Stomach (tissue), 9 donors: Measurements from ENCODE around the gene RNASEH2B. TPM values are rescaled to one million over a fixed set of nuclear protein-coding genes. Genes with fewer than 3 reads are reported as not detected.

Experiments used
- DNase-seq, 2 donors: peaks; one replicate each; pipeline versions ENCODE4 v3.0.0 to v3.0.0-alpha.2; 2013 to 2019
- H3K27ac ChIP-seq, 5 donors: fragments of 200-600 bp in 4 of 5; sonication (generic) in 4 of 5; one replicate each; pipeline ENCODE4 v1.5.1; 2013 to 2019; ENCODE audit warnings: mild to moderate bottlenecking in 1 of 5, moderate library complexity in 1 of 5
- H3K27me3 ChIP-seq, 3 donors: fragments of 200-600 bp; sonication (generic); one replicate each; pipeline ENCODE4 v1.5.1; 2017 to 2019; ENCODE audit warnings: mixed run types in 1 of 3
- H3K36me3 ChIP-seq, 4 donors: fragments of 200-600 bp; sonication (generic); 1 replicate in 3 of 4; 2 replicates in 1 of 4; pipeline ENCODE4 v1.5.1; 2016 to 2019
- H3K4me1 ChIP-seq, 4 donors: fragments of 200-600 bp; sonication (generic); one replicate each; pipeline ENCODE4 v1.5.1; 2016 to 2019
- H3K4me3 ChIP-seq, 4 donors: fragments of 200-600 bp; sonication (generic) in 3 of 4; one replicate each; pipeline ENCODE4 v1.5.1; 2016 to 2019; ENCODE audit warnings: mild to moderate bottlenecking in 1 of 4
- H3K9me3 ChIP-seq, 4 donors: fragments of 200-600 bp; sonication (generic); one replicate each; pipeline ENCODE4 v1.5.1; 2016 to 2019
- CTCF ChIP-seq, 7 experiments: fragments of 450-650 bp in 4 of 7; fragments of 200-600 bp in 3 of 7; sonication (generic) in 3 of 7; IDR thresholded peaks; one replicate each; pipeline ENCODE4 v1.5.1; 2016 to 2019; ENCODE audit warnings: antibody characterized with exemption in 7 of 7, control low read depth in 2 of 7, mild to moderate bottlenecking in 1 of 7
- EP300 ChIP-seq: sonication (generic); formaldehyde crosslinking; IDR thresholded peaks from one replicate; pipeline ENCODE4 v1.6.1; 2017; ENCODE audit warnings: antibody characterized with exemption
- POLR2A ChIP-seq, 4 donors: fragments of 450-650 bp; IDR thresholded peaks; one replicate each; pipeline ENCODE4 v1.6.1; 2016; ENCODE audit warnings: antibody characterized with exemption in 4 of 4, control low read depth in 2 of 4, mild to moderate bottlenecking in 1 of 4, moderate library complexity in 1 of 4
- POLR2AphosphoS5 ChIP-seq, 3 donors: sonication (generic); formaldehyde crosslinking; IDR thresholded peaks; one replicate each; pipeline ENCODE4 v1.6.1; 2016; ENCODE audit warnings: antibody characterized with exemption in 3 of 3
- WGBS, 5 donors: extraction: QIAGEN DNeasy Blood & Tissue Kit in 3 of 5; methylation state at CpG; one replicate each; pipeline versions ENCODE4 v1.1.5 to v1.1.7; 2013 to 2018; 5-methylcytosine and 5-hydroxymethylcytosine counted together
- intact Hi-C: fragments of 100-400 bp; cut with DNase I; formaldehyde crosslinking; loops from one replicate; pipeline ENCODE4 v1.15.1; 2023; ENCODE audit warnings: low total_unique reads
- polyA plus RNA-seq, 3 donors: library from polyadenylated mRNA; stranded (reverse); fragments of 200-250 nt; gene quantifications; one replicate each; pipeline ENCODE4 v1.2.3, GENCODE V29; 2013
- total RNA-seq, 5 donors: library from RNA; depleted of rRNA; stranded (reverse); fragments of >200 nt; gene quantifications; one replicate each; pipeline versions ENCODE4 v1.1.0 to v1.2.3, GENCODE V29; 2014 to 2016
- donor health status: healthy with polysubstance abuse.
- donor health status: Bipolar disorder and iron deficiency.
- donor health status: healthy.

The RNASEH2B gene
- total and polyA plus RNA-seq, 8 donors, result 43.2 to 106 (median 51.4) TPM

- TF ChIP-seq EP300 (no peak), POLR2AphosphoS5 (IDR thresholded peaks at IDR 0.05) (no peak), POLR2A (IDR thresholded peaks at IDR 0.05) (no peak), CTCF (IDR thresholded peaks at IDR 0.05) (no peak)
- no peaks in the 10 kb centered on the region for H3K9me3 ChIP-seq
- intact Hi-C loops, result no loop called here
- WGBS, 5 donors, result 47 to 58% (median 53%) methylated on average over 4 of the region's 4 CpGs
- no peaks in the 10 kb centered on the region for H3K27me3 ChIP-seq
- peak in 1 of 2 donors; percentile 48 for DNase-seq
- no peak overlapping the region for H3K4me3 ChIP-seq
- H3K4me1 ChIP-seq, result peaks cover 0 to 9% (median 0%) of the 10 kb centered on the region in 4 donors
- no peaks in the 10 kb centered on the region for H3K36me3 ChIP-seq
- peak overlapping the region in 3 of 5 donors; percentile 22 to 60 (median 28) for H3K27ac ChIP-seq
Observed at GRCh38 chr13:50893211-50893852, 16.3 kb upstream of the RNASEH2B start.

- TF ChIP-seq POLR2AphosphoS5 (IDR thresholded peaks at IDR 0.05), result no peak
- no peak for TF ChIP-seq EP300
- no peak for TF ChIP-seq CTCF (IDR thresholded peaks at IDR 0.05)
- TF ChIP-seq POLR2A (IDR thresholded peaks at IDR 0.05), result no peak
- Histone ChIP-seq H3K9me3 (no peaks in the 10 kb centered on the region), H3K4me3 (no peak overlapping the region), H3K36me3 (no peaks in the 10 kb centered on the region), H3K27me3 (no peaks in the 10 kb centered on the region), H3K4me1 (peaks cover 0 to 9% (median 0%) of the 10 kb centered on the region in 4 donors), H3K27ac (peak overlapping the region in 1 of 5 donors; percentile 60)
- DNase-seq, result no peak
- WGBS, 5 donors, result 82 to 94% (median 91%) methylated on average over 2 of the region's 2 CpGs
- intact Hi-C loops, result no loop called here
Observed at GRCh38 chr13:50894012-50894411, 15.6 kb upstream of the RNASEH2B start.

GRCh38 chr13:50894504-50894903 lies 15.1 kb upstream of the RNASEH2B start:
- TF ChIP-seq EP300, result no peak
- no peak for TF ChIP-seq CTCF (IDR thresholded peaks at IDR 0.05)
- TF ChIP-seq POLR2A (IDR thresholded peaks at IDR 0.05), result no peak
- TF ChIP-seq POLR2AphosphoS5 (IDR thresholded peaks at IDR 0.05), result no peak
- Histone ChIP-seq H3K4me3 (no peak overlapping the region), H3K9me3 (no peaks in the 10 kb centered on the region), H3K4me1 (peaks cover 0 to 9% (median 0%) of the 10 kb centered on the region in 4 donors), H3K27me3 (no peaks in the 10 kb centered on the region), H3K27ac (no peak overlapping the region), H3K36me3 (no peaks in the 10 kb centered on the region)
- 90 to 98% (median 94%) methylated on average over 2 of the region's 2 CpGs for WGBS, 5 donors
- no peak for DNase-seq
- intact Hi-C loops, result no loop called here

GRCh38 chr13:50898338-50898737 lies 11.3 kb upstream of the RNASEH2B start:
- H3K36me3 ChIP-seq, result no peaks in the 10 kb centered on the region
- DNase-seq, result no peak
- 53 to 66% (median 57%) methylated on average over 1 of the region's 1 CpG for WGBS, 5 donors
- H3K27ac ChIP-seq, result no peak overlapping the region
- TF ChIP-seq CTCF (IDR thresholded peaks at IDR 0.05) (no peak), POLR2AphosphoS5 (IDR thresholded peaks at IDR 0.05) (no peak), EP300 (no peak), POLR2A (IDR thresholded peaks at IDR 0.05) (no peak)
- peaks cover 0 to 5% (median 0%) of the 10 kb centered on the region in 4 donors for H3K4me1 ChIP-seq
- no peak overlapping the region for H3K4me3 ChIP-seq
- H3K9me3 ChIP-seq, result no peaks in the 10 kb centered on the region
- H3K27me3 ChIP-seq, result no peaks in the 10 kb centered on the region
- intact Hi-C loops, result no loop called here
